ENCODE results near the gene DNAAF8.

DNAAF8 gene

GRCh38 chr16:4704913-4705312 lies 29.4 kb upstream of the DNAAF8 start:
- Histone ChIP-seq H3K4me1 (ENCODE audit: control insufficient read depth in 1 of 2, insufficient read depth in 2 of 2, low read length in 2 of 2) (no peaks in the 10 kb centered on the region), H3K27me3 (ENCODE audit: low read depth, low read length) (no peaks in the 10 kb centered on the region), H3K36me3 (ENCODE audit: control insufficient read depth in 1 of 2, insufficient read depth in 2 of 2, low read length in 2 of 2) (peaks cover 20 to 57% of the 10 kb centered on the region in 2 donors), H3K9me3 (ENCODE audit: control insufficient read depth in 1 of 2, low read length in 2 of 2) (no peaks in the 10 kb centered on the region), H3K27ac (ENCODE audit: low read length) (no peak overlapping the region), H3K4me3 (ENCODE audit: low read depth in 1 of 2, low read length in 2 of 2) (no peak overlapping the region)

GRCh38 chr16:4706871-4707270 lies 27.5 kb upstream of the DNAAF8 start:
- Histone ChIP-seq H3K9me3 (ENCODE audit: control insufficient read depth in 1 of 2, low read length in 2 of 2) (no peaks in the 10 kb centered on the region), H3K4me3 (ENCODE audit: low read depth in 1 of 2, low read length in 2 of 2) (no peak overlapping the region), H3K36me3 (ENCODE audit: control insufficient read depth in 1 of 2, insufficient read depth in 2 of 2, low read length in 2 of 2) (peaks cover 12 to 41% of the 10 kb centered on the region in 2 donors), H3K27ac (ENCODE audit: low read length) (no peak overlapping the region), H3K27me3 (ENCODE audit: low read depth, low read length) (no peaks in the 10 kb centered on the region), H3K4me1 (ENCODE audit: control insufficient read depth in 1 of 2, insufficient read depth in 2 of 2, low read length in 2 of 2) (no peaks in the 10 kb centered on the region)

GRCh38 chr16:4709481-4709880 lies 24.9 kb upstream of the DNAAF8 start:
- H3K4me3 ChIP-seq (ENCODE audit: low read depth in 1 of 2, low read length in 2 of 2): no peak overlapping the region
- H3K4me1 ChIP-seq (ENCODE audit: control insufficient read depth in 1 of 2, insufficient read depth in 2 of 2, low read length in 2 of 2): no peaks in the 10 kb centered on the region
- peaks cover 20 to 47% of the 10 kb centered on the region in 2 donors for H3K36me3 ChIP-seq (ENCODE audit: control insufficient read depth in 1 of 2, insufficient read depth in 2 of 2, low read length in 2 of 2)
- H3K27me3 ChIP-seq (ENCODE audit: low read depth, low read length): no peaks in the 10 kb centered on the region
- H3K9me3 ChIP-seq (ENCODE audit: control insufficient read depth in 1 of 2, low read length in 2 of 2): no peaks in the 10 kb centered on the region
- H3K27ac ChIP-seq (ENCODE audit: low read length): no peak overlapping the region

GRCh38 chr16:4713663-4714501 lies 20.5 kb upstream of the DNAAF8 start:
- no peaks in the 10 kb centered on the region for H3K9me3 ChIP-seq (ENCODE audit: control insufficient read depth in 1 of 2, low read length in 2 of 2)
- H3K36me3 ChIP-seq (ENCODE audit: control insufficient read depth in 1 of 2, insufficient read depth in 2 of 2, low read length in 2 of 2): peaks cover 13 to 39% of the 10 kb centered on the region in 2 donors
- H3K4me3 ChIP-seq (ENCODE audit: low read depth in 1 of 2, low read length in 2 of 2): no peak overlapping the region
- no peaks in the 10 kb centered on the region for H3K4me1 ChIP-seq (ENCODE audit: control insufficient read depth in 1 of 2, insufficient read depth in 2 of 2, low read length in 2 of 2)
- no peak overlapping the region for H3K27ac ChIP-seq (ENCODE audit: low read length)
- H3K27me3 ChIP-seq (ENCODE audit: low read depth, low read length): no peaks in the 10 kb centered on the region

- no peaks in the 10 kb centered on the region for H3K27me3 ChIP-seq (ENCODE audit: low read depth, low read length)
- peaks cover 13 to 42% of the 10 kb centered on the region in 2 donors for H3K36me3 ChIP-seq (ENCODE audit: control insufficient read depth in 1 of 2, insufficient read depth in 2 of 2, low read length in 2 of 2)
- H3K4me1 ChIP-seq (ENCODE audit: control insufficient read depth in 1 of 2, insufficient read depth in 2 of 2, low read length in 2 of 2): no peaks in the 10 kb centered on the region
- H3K27ac ChIP-seq (ENCODE audit: low read length): no peak overlapping the region
- no peaks in the 10 kb centered on the region for H3K9me3 ChIP-seq (ENCODE audit: control insufficient read depth in 1 of 2, low read length in 2 of 2)
- no peak overlapping the region for H3K4me3 ChIP-seq (ENCODE audit: low read depth in 1 of 2, low read length in 2 of 2)
Measured at GRCh38 chr16:4714996-4715395, 19.3 kb upstream of the DNAAF8 start.

- Histone ChIP-seq H3K36me3 (ENCODE audit: control insufficient read depth in 1 of 2, insufficient read depth in 2 of 2, low read length in 2 of 2) (peaks cover 15 to 32% of the 10 kb centered on the region in 2 donors), H3K4me1 (ENCODE audit: control insufficient read depth in 1 of 2, insufficient read depth in 2 of 2, low read length in 2 of 2) (no peaks in the 10 kb centered on the region), H3K4me3 (ENCODE audit: low read depth in 1 of 2, low read length in 2 of 2) (no peak overlapping the region), H3K27me3 (ENCODE audit: low read depth, low read length) (no peaks in the 10 kb centered on the region), H3K9me3 (ENCODE audit: control insufficient read depth in 1 of 2, low read length in 2 of 2) (no peaks in the 10 kb centered on the region), H3K27ac (ENCODE audit: low read length) (no peak overlapping the region)
Measured at GRCh38 chr16:4718466-4718865, 15.9 kb upstream of the DNAAF8 start.

GRCh38 chr16:4723071-4723767 lies 11.1 kb upstream of the DNAAF8 start:
- Histone ChIP-seq H3K4me3 (ENCODE audit: low read depth in 1 of 2, low read length in 2 of 2) (no peak overlapping the region), H3K9me3 (ENCODE audit: control insufficient read depth in 1 of 2, low read length in 2 of 2) (no peaks in the 10 kb centered on the region), H3K4me1 (ENCODE audit: control insufficient read depth in 1 of 2, insufficient read depth in 2 of 2, low read length in 2 of 2) (no peaks in the 10 kb centered on the region), H3K27ac (ENCODE audit: low read length) (no peak overlapping the region), H3K27me3 (ENCODE audit: low read depth, low read length) (no peaks in the 10 kb centered on the region), H3K36me3 (ENCODE audit: control insufficient read depth in 1 of 2, insufficient read depth in 2 of 2, low read length in 2 of 2) (peaks cover 20 to 48% of the 10 kb centered on the region in 2 donors)

GRCh38 chr16:4724661-4725270 lies 9.6 kb upstream of the DNAAF8 start:
- Histone ChIP-seq H3K4me1 (ENCODE audit: control insufficient read depth in 1 of 2, insufficient read depth in 2 of 2, low read length in 2 of 2) (no peaks in the 10 kb centered on the region), H3K27me3 (ENCODE audit: low read depth, low read length) (no peaks in the 10 kb centered on the region), H3K36me3 (ENCODE audit: control insufficient read depth in 1 of 2, insufficient read depth in 2 of 2, low read length in 2 of 2) (peaks cover 25 to 50% of the 10 kb centered on the region in 2 donors), H3K27ac (ENCODE audit: low read length) (no peak overlapping the region), H3K4me3 (ENCODE audit: low read depth in 1 of 2, low read length in 2 of 2) (no peak overlapping the region), H3K9me3 (ENCODE audit: control insufficient read depth in 1 of 2, low read length in 2 of 2) (no peaks in the 10 kb centered on the region)

- Histone ChIP-seq H3K4me3 (ENCODE audit: low read depth in 1 of 2, low read length in 2 of 2) (no peak overlapping the region), H3K4me1 (ENCODE audit: control insufficient read depth in 1 of 2, insufficient read depth in 2 of 2, low read length in 2 of 2) (no peaks in the 10 kb centered on the region), H3K27ac (ENCODE audit: low read length) (no peak overlapping the region), H3K9me3 (ENCODE audit: control insufficient read depth in 1 of 2, low read length in 2 of 2) (no peaks in the 10 kb centered on the region), H3K36me3 (ENCODE audit: control insufficient read depth in 1 of 2, insufficient read depth in 2 of 2, low read length in 2 of 2) (peaks cover 30 to 61% of the 10 kb centered on the region in 2 donors), H3K27me3 (ENCODE audit: low read depth, low read length) (no peaks in the 10 kb centered on the region)
Measured at GRCh38 chr16:4726616-4727015, 7.7 kb upstream of the DNAAF8 start.

- Histone ChIP-seq H3K27ac (ENCODE audit: low read length) (no peak overlapping the region), H3K4me3 (ENCODE audit: low read depth in 1 of 2, low read length in 2 of 2) (no peak overlapping the region), H3K36me3 (ENCODE audit: control insufficient read depth in 1 of 2, insufficient read depth in 2 of 2, low read length in 2 of 2) (peaks cover 24 to 56% of the 10 kb centered on the region in 2 donors), H3K4me1 (ENCODE audit: control insufficient read depth in 1 of 2, insufficient read depth in 2 of 2, low read length in 2 of 2) (peaks cover 0 to 5% of the 10 kb centered on the region in 2 donors), H3K27me3 (ENCODE audit: low read depth, low read length) (no peaks in the 10 kb centered on the region), H3K9me3 (ENCODE audit: control insufficient read depth in 1 of 2, low read length in 2 of 2) (no peaks in the 10 kb centered on the region)
Measured at GRCh38 chr16:4728676-4729075, 5.7 kb upstream of the DNAAF8 start.

- Histone ChIP-seq H3K4me3 (ENCODE audit: low read depth in 1 of 2, low read length in 2 of 2) (no peak overlapping the region), H3K36me3 (ENCODE audit: control insufficient read depth in 1 of 2, insufficient read depth in 2 of 2, low read length in 2 of 2) (peaks cover 18 to 49% of the 10 kb centered on the region in 2 donors), H3K27me3 (ENCODE audit: low read depth, low read length) (no peaks in the 10 kb centered on the region), H3K4me1 (ENCODE audit: control insufficient read depth in 1 of 2, insufficient read depth in 2 of 2, low read length in 2 of 2) (peaks cover 0 to 6% of the 10 kb centered on the region in 2 donors), H3K27ac (ENCODE audit: low read length) (no peak overlapping the region), H3K9me3 (ENCODE audit: control insufficient read depth in 1 of 2, low read length in 2 of 2) (no peaks in the 10 kb centered on the region)
Measured at GRCh38 chr16:4729876-4730275, 4.5 kb upstream of the DNAAF8 start.
